SK-N-MC (cell line): Measurements from ENCODE around the gene SDK1.

Experiments used
- EZH2 ChIP-seq: fragments of 200-600 bp; sonication (generic); IDR thresholded peaks from one replicate; pipeline ENCODE4 v1.6.1; 2017; ENCODE audit warnings: antibody characterized with exemption
- POLR2AphosphoS5 ChIP-seq: IDR thresholded peaks from 2 replicates; pipeline ENCODE4 v1.6.1; 2012; ENCODE audit warnings: mild to moderate bottlenecking, low read depth, low read length, borderline replicate concordance

DNA sequence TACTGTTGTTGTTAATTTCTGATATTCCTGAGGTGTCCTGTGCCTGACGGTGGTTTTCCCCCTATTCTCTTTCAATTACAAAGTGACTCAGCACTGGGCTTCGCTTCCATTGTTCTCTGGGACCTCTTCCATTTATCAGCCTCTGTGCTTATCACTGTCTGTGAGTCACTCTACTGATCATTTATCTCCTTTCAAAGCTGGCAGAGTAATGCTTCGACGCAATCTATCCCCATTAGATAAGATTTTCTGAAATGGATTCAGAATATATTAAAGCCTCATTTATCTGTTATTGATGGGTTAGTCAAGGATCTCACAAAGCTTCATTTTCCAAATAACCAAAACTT, 679.2 kb downstream of the SDK1 start:
- TF ChIP-seq POLR2AphosphoS5 (no peak), EZH2 (no peak)
